C4-2B (cell line): ENCODE results near the gene FGF1.

Source experiments
- H3K27ac ChIP-seq: fragments of 450-650 bp; 2 replicates; pipeline ENCODE4 v1.5.1; 2017
- CTCF ChIP-seq: fragments of 450-650 bp; conservative IDR thresholded peaks from 2 replicates; pipeline ENCODE4 v1.5.1; 2017; ENCODE audit warnings: mild to moderate bottlenecking
- ZFX ChIP-seq: fragments of 450-650 bp; IDR thresholded peaks from 2 replicates; pipeline ENCODE4 v1.6.1; 2017

The FGF1 gene

GRCh38 chr5:142600092-142600491 is 85.8 kb downstream of the FGF1 start:
- TF ChIP-seq ZFX (no peak), CTCF (no peak)
- H3K27ac ChIP-seq: no peak overlapping the region; the same call in 1 of the 2 replicates

GRCh38 chr5:142598338-142598700 is 87.6 kb downstream of the FGF1 start:
- peak overlapping the region; percentile 44; the same call in 1 of the 2 replicates for H3K27ac ChIP-seq
- no peak for TF ChIP-seq ZFX
- no peak for TF ChIP-seq CTCF

- TF ChIP-seq CTCF (peak; percentile 24), ZFX (no peak)
- peak overlapping the region; percentile 44; the same call in 1 of the 2 replicates for H3K27ac ChIP-seq
Observed at GRCh38 chr5:142597546-142598337, 88.1 kb downstream of the FGF1 start.

GRCh38 chr5:142597025-142597424 is 88.9 kb downstream of the FGF1 start:
- no peak overlapping the region for H3K27ac ChIP-seq

GRCh38 chr5:142592365-142592764 is 93.5 kb downstream of the FGF1 start:
- TF ChIP-seq CTCF: no peak
- no peak for TF ChIP-seq ZFX
- H3K27ac ChIP-seq: no peak overlapping the region

More at GRCh38 chr5:142597025-142597424, 88.9 kb downstream of the FGF1 start:
- TF ChIP-seq ZFX: no peak
- TF ChIP-seq CTCF: no peak

- no peak overlapping the region; the same call in 1 of the 2 replicates for H3K27ac ChIP-seq
- TF ChIP-seq CTCF: no peak
- no peak for TF ChIP-seq ZFX
Observed at GRCh38 chr5:142590451-142591231, 95.2 kb downstream of the FGF1 start.

- TF ChIP-seq CTCF (no peak), ZFX (no peak)
- no peak overlapping the region for H3K27ac ChIP-seq
Observed at GRCh38 chr5:142589720-142590119, 96.2 kb downstream of the FGF1 start.
